ENCODE results near the gene APH1B. TPM values are rescaled to one million over a fixed set of nuclear protein-coding genes. Genes with fewer than 3 reads are reported as not detected.

APH1B gene
- total RNA-seq, 1 experiment from 2014 or later = 6.2 TPM

- H3K9me3 ChIP-seq (ENCODE audit: low read depth, low read length, poor library complexity, severe bottlenecking) = no peaks in the 10 kb centered on the region
- no peaks in the 10 kb centered on the region for H3K27me3 ChIP-seq (replicated peaks; ENCODE audit: insufficient read depth, low read depth, low read length, poor library complexity)
- peaks cover 5% of the 10 kb centered on the region for H3K36me3 ChIP-seq (ENCODE audit: insufficient read depth, low read length, poor library complexity, severe bottlenecking)
- no peak overlapping the region for H3K27ac ChIP-seq (ENCODE audit: low read depth, low read length, poor library complexity, severe bottlenecking)
- BruUV-seq (replicated peaks) = no TSS peak
- TF ChIP-seq CTCF (conservative IDR thresholded peaks at IDR 0.05; ENCODE audit: low read depth, low read length) (no peak), EZH2 (IDR thresholded peaks at IDR 0.05; ENCODE audit: borderline replicate concordance, low read depth, low read length, poor library complexity, severe bottlenecking) (no peak)
- H3K4me3 ChIP-seq (ENCODE audit: low read depth, low read length, poor library complexity, severe bottlenecking) = no peak overlapping the region
- DNase-seq (ENCODE audit: low spot score) = no peak
- H3K4me1 ChIP-seq (ENCODE audit: insufficient read depth, low read length, poor library complexity, severe bottlenecking) = peaks cover 27% of the 10 kb centered on the region
- intact Hi-C loops (cut with micrococcal nuclease; ENCODE audit: unreplicated experiment) = loop anchor here (5.0 kb wide), 1 partner anchor 71 kb away; the partner anchor contains the start of gene RAB8B
- POLR2A ChIA-PET (ENCODE audit: low non-redundant PET) = no interaction called here
- CTCF ChIA-PET = interaction anchor here (0.7 kb wide), 1 partner anchor 325 kb away, joined by 6 read pairs; no protein-coding TSS in a partner anchor
These were observed 18.7 kb upstream of the APH1B start for GRCh38 chr15:63258658-63259057.

GRCh38 chr15:63260791-63261190, 16.6 kb upstream of the APH1B start:
- intact Hi-C loops (cut with micrococcal nuclease; ENCODE audit: unreplicated experiment) = no loop called here
- no TSS peak for BruUV-seq (replicated peaks)
- POLR2A ChIA-PET (ENCODE audit: low non-redundant PET) = no interaction called here
- Histone ChIP-seq H3K27me3 (replicated peaks; ENCODE audit: insufficient read depth, low read depth, low read length, poor library complexity) (no peaks in the 10 kb centered on the region), H3K27ac (ENCODE audit: low read depth, low read length, poor library complexity, severe bottlenecking) (no peak overlapping the region), H3K9me3 (ENCODE audit: low read depth, low read length, poor library complexity, severe bottlenecking) (no peaks in the 10 kb centered on the region), H3K36me3 (ENCODE audit: insufficient read depth, low read length, poor library complexity, severe bottlenecking) (peaks cover 5% of the 10 kb centered on the region), H3K4me3 (ENCODE audit: low read depth, low read length, poor library complexity, severe bottlenecking) (no peak overlapping the region), H3K4me1 (ENCODE audit: insufficient read depth, low read length, poor library complexity, severe bottlenecking) (peaks cover 17% of the 10 kb centered on the region)
- TF ChIP-seq CTCF (conservative IDR thresholded peaks at IDR 0.05; ENCODE audit: low read depth, low read length) = no peak
- no peak for TF ChIP-seq EZH2 (IDR thresholded peaks at IDR 0.05; ENCODE audit: borderline replicate concordance, low read depth, low read length, poor library complexity, severe bottlenecking)
- no peak for DNase-seq (ENCODE audit: low spot score)
- CTCF ChIA-PET = no interaction called here

- Histone ChIP-seq H3K9me3 (ENCODE audit: low read depth, low read length, poor library complexity, severe bottlenecking) (no peaks in the 10 kb centered on the region), H3K4me1 (ENCODE audit: insufficient read depth, low read length, poor library complexity, severe bottlenecking) (peaks cover 12% of the 10 kb centered on the region), H3K36me3 (ENCODE audit: insufficient read depth, low read length, poor library complexity, severe bottlenecking) (peaks cover 5% of the 10 kb centered on the region), H3K27me3 (replicated peaks; ENCODE audit: insufficient read depth, low read depth, low read length, poor library complexity) (no peaks in the 10 kb centered on the region), H3K4me3 (ENCODE audit: low read depth, low read length, poor library complexity, severe bottlenecking) (no peak overlapping the region), H3K27ac (ENCODE audit: low read depth, low read length, poor library complexity, severe bottlenecking) (no peak overlapping the region)
- TF ChIP-seq EZH2 (IDR thresholded peaks at IDR 0.05; ENCODE audit: borderline replicate concordance, low read depth, low read length, poor library complexity, severe bottlenecking) = no peak
- TF ChIP-seq CTCF (conservative IDR thresholded peaks at IDR 0.05; ENCODE audit: low read depth, low read length) = no peak
- ChIA-PET CTCF (no interaction called here), POLR2A (ENCODE audit: low non-redundant PET) (no interaction called here)
- DNase-seq (ENCODE audit: low spot score) = no peak
- intact Hi-C loops (cut with micrococcal nuclease; ENCODE audit: unreplicated experiment) = no loop called here
- no TSS peak for BruUV-seq (replicated peaks)
These were observed 16.1 kb upstream of the APH1B start for GRCh38 chr15:63261311-63261710.
